Measurements from ENCODE around the gene RIT2.

Gene RIT2

DNA sequence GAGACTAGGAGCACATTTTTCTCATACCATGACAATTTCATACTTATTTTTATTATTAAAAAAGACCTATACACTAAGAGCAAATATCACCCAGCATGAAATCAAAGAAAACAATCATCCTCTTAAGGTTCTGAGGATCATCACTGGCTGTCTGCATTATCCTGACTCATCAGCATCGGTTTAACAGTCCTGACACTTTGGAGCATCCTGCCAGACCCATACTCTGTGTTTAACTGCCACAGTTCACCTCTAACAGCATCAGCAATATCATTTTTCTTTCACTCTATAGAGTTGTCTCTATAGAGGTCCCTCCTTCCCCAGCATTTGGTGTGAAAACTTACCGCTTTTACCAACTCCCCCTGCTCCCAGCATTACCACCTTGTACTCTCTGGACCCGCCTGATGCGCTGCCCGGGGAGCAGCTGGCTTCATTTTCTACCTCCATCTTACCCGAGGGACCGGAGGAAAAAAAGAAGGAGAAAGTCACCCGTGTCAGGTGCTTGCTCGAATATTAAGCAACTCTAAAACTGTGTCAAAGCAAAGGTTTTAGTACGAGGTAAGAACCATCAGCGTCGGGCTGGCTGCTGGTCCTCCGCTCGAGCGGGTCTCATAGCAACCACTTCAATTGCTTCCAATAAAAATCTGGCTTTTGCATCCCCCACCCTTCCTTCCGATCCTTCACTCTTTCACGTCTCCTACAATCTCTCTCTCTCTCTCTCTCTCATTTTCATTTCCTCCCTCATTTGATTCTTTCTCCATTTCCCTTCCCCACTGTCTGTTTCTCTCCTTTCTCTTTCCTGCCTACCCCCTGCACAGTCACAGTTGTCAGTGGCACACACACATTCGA is at the start of gene RIT2:
RIT2 (minus strand) TSS at position 610 of the 846 bp plus-strand sequence.
- no peak for DNase-seq (ENCODE audit: low read depth)

DNA sequence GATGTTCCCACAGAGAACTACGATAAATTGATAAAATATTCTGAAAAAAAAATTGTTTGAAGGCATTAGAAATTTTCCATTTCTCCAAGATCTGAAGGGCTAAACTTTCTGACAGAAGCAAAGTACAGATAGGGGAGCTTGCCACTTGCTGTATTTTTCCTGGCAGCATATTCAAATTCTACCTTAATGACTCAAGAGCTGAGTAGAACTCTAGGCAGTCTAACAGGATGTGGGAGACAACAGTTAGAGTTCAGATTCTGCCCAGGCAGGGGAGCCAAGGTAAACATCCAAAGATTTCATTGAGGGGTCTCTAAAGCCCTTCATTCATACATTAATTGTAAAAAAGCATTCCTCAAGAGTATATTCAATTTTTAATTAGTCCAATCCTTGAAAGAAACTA is 46.0 kb upstream of the RIT2 start:
- DNase-seq (ENCODE audit: low read depth) = peak; percentile 12

DNA sequence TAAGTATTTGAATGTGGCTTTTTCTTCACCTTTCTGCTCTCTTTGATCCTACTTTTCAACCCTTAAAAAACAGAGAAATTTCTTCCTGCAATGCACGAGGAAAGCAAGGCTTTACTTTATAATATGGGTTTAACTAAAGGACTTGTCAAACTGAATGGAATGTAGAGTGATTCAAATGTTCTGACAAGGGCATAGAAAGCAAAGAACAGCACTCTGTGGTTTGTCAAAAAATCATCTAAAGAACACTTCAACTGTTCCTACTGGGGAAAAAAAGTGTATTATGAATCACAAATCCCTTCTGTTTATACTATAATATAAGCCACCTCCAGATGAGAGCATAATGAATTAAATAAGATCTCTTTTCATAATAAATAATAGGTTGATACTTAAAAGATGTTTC is 45.0 kb upstream of the RIT2 start:
- DNase-seq (ENCODE audit: low read depth) = no peak

DNA sequence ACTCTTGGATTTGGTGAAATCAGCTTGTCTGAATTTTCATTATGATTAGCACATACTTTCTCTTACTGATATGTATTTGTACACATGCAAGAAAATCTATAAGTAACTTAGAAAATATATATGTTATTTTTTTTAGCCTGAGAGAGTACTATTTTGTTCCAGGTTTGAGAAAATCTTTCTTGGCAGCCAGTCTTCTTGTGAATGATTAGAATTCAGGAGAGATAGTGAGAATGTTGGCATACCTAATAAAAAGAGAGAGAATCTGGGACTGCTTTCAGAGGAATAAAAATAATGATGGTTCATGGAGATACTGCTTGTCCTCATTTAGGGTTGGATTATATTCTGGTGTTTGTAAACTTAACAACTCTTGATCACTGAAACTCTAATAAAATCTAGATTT is 44.4 kb upstream of the RIT2 start:
- DNase-seq (ENCODE audit: low read depth) = no peak

DNA sequence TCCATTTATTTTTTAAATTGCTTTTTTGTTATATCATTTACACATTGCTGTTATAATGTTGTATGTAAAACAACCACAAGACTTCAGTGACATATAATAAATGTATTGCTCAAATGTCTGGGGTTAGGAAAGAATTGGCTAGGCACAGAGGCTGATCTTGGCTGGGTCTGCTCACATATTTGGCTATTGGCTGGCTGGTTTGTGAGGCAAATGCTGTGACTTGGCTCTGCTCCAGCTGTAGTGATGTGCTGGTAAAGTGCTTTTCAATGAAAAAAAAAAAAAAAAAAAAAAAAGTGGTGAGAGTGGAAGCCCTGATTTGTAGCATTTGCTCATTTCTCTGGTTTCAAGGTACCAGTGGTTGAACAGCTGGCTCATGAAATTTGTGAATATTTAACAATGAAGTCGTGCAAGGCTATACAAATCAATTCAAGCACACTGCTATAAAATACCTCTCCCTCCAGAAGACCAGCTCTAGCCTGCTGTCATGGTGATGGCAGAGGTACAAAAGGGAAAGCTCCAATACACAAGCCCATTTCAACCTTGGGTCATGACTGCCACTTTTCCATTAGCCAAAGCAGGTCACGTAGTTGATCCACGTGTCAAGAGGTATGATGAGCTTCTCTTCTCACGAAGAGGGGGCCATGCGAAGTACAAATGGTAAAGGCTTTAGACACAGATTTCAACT is 43.7 kb upstream of the RIT2 start:
- peak; percentile 76 for DNase-seq (ENCODE audit: low read depth)

DNA sequence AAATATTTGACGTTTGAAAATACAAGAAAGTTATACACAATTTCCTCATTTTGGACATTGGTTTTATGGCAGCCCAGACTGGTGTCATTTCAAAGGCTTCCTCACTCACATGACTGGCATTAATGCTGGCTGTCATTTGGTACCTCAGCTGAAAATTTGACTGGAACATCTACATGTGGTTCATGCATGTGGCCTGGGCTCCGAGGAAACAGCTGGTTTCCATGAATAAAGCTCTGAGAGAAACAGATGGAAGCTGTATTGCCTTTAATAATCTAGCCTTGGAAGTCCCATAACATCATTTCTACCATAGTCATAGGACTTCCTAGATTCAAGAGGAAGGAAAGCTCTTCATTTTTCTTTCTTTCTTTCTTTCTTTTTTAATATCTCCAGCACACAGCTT is 42.9 kb upstream of the RIT2 start:
- no peak for DNase-seq (ENCODE audit: low read depth)

DNA sequence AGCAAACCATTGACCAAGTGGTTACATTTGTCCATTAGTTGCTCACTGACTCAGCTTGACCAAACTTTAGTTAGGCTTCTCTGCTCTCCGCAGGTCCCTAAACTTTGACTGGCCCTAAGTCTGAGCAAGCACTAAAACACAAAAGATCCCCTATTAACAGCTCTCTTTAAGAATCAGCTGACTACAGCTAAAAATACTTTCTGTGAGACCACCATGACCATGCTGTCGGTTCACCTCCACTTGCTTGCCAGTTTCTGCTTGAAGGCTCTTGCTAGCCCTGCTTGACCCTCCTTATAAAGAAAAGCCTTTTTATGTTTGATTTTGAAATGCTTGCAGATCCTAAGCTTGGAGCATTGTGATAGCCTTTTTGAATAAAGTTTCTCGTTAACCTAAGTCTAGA is 40.4 kb upstream of the RIT2 start:
- DNase-seq (ENCODE audit: low read depth) = no peak

DNA sequence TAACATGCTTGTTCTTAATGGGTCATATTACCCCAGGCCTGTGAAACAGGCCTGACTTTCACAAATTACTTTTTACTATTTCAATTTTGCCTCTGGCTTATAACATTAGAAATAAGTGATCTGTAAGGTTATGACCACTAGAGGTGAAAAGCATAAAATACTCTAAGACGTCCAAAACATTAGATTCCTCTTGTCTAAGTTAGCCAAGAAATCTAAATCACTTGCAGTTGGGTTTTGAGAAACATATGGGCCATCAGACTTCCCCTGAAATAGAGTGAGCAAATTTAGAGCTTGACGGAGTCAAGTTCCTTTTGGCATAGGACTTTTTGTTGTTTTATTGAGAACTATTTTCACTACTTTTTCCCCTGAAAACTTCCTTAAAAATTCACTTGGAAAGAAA is 32.7 kb upstream of the RIT2 start:
- no peak for DNase-seq (ENCODE audit: low read depth)

DNA sequence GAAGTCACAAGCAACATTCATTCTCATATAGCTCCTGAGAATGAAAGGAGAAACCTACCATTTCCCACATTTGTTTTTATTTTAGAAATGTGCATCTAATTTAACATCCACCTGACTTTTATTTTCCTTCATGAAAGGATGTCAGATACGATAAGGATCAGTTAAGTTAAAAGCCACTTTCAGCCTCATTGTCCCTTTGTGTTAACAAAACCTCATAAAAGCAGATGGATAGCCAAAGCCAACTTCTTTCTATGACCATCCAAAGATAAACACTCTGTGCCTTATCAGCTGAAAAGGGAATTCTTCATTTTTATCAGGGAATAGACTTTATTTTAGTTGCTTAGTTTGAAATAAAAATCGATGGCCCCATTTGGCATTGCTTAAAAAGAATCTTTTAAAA is 25.7 kb upstream of the RIT2 start:
- no peak for DNase-seq (ENCODE audit: low read depth)

DNA sequence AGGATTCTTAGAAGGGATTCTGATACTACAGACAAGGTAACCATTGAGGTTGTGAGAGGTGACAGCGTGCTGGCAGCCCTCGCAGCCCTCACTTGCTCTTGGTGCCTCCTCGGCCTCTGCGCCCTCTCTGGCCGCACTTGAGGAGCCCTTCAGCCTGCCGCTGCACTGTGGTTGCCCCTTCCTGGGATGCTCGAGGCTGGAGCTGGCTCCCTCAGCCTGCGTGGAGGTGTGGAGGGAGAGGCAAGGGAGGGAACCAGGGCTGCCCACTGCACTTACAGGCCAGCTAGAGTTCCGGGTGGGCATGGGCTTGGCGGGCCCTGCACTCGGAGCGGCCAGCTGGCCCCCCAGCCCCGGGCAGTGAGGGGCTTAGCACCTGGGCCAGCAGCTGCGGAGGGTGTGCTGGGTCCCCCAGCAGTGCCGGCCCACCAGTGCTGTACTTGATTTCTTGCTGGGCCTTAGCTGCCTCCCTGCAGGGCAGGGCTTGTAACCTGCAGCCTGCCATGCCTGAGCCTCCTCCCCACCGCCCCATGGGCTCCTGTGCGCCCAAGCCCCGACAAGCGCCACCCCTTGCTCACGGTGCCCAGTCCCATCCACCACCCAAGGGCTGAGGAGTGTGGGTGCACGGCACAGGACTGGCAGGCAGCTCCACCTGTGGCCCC is 23.9 kb upstream of the RIT2 start:
- DNase-seq (ENCODE audit: low read depth) = no peak

DNA sequence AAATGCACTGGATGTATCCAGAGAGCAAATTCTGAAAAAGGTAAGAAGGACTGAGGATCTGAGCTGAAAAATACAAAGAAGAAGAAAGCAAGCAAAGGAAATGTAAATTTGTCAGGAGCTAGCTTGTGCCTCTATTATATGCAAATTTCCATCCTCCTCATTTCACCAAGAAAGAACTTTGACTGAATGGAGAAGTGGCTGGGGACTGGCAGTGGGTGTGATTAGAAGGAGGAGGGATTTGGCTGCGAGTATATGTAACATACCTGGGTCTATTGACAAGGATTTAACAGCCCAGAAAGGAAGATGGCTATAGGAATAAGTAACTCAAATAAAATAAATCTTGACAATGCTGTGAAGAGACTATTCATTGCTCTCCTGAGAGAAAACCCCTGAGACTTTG is 19.4 kb upstream of the RIT2 start:
- DNase-seq (ENCODE audit: low read depth) = no peak

DNA sequence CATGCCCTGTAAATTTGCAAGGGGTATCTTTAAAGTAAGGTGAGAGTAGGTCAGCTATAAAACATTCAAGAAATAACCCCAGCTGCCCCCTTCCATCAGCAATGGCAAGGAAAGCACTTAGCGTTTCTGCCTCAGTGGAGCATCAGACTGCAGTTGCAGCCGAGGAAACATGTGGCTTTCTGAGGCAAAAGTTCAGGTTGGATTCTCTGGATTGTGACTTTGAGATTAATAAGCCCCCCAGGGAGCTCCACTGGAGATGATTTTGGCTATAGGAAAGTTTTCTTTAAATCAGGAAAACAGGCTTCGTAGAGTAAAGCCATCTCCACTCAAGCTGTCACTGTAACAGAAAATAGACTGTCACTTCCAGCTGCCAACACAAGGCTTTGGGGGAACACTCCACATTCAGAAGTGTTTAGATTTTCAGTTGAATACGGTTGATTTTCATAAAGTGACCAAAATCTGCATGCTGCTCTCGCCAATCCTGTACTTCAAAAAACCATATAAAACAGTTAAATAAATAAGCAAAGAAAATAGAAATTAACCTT is 15.3 kb upstream of the RIT2 start:
- no peak for DNase-seq (ENCODE audit: low read depth)

DNA sequence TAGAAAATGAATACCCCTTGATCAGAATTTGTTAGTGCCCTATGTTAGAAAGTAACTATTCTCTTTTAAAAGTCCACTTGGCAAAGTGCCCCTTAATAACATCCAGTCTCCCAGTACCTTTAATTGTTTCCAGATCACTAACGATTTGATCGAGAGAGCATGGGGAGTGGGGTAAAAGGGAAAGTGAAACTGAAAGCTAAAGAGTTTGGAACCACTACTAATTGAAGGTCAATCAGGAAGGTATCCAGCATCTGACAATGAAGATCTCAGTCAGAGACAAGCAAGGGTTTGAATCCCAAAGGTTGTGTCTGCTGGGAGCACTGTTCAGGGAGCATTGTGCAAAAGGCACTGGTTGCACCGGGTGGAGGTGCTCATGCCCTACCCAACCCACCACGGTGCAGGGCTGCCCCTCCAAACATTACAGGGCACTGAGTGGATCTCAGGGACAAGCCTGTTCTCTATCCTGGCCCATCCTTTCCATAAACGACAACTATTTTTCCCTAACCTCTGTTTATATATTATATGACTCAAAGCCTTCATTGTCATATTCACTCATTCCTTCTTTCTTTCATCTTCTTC is 14.6 kb upstream of the RIT2 start:
- peak; percentile 8 for DNase-seq (ENCODE audit: low read depth)

DNA sequence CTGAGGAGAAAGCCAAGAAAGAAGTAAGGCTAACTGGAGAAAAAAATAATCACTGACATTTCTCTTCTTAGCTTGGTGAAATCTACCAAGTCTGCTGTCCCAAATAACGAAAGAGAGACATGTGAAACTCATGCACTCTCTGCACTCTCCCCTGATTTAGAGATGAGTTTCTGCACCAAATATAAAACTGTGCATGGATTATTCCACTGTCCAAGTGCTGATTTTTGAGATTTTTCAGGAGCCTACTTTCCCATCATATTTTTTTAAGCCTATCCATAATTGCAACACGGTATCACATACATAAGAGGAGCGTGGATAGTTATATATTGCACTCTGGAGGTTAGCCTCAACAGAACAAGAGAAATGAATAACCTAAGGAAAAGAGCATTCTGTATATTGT is 10.0 kb upstream of the RIT2 start:
- DNase-seq (ENCODE audit: low read depth) = no peak

DNA sequence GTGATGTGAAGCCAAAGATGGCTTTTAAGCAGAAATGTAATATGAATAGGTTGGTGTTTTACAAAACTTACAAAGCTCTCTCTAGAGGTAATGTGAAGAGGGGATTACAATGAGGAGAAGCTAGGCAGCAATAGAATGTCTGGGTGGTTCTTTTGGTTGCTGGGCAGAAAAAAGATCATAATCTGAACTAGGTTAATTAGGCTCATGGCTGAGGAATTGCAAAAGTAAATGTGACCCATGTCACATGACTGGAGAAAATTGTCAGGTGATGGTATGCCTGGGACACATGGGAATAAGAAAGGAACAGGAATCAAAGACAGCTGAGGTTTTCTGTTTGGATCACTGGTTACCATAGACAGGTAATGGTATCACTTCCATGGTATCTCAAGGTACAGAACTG is 7.5 kb upstream of the RIT2 start:
- no peak for DNase-seq (ENCODE audit: low read depth)

DNA sequence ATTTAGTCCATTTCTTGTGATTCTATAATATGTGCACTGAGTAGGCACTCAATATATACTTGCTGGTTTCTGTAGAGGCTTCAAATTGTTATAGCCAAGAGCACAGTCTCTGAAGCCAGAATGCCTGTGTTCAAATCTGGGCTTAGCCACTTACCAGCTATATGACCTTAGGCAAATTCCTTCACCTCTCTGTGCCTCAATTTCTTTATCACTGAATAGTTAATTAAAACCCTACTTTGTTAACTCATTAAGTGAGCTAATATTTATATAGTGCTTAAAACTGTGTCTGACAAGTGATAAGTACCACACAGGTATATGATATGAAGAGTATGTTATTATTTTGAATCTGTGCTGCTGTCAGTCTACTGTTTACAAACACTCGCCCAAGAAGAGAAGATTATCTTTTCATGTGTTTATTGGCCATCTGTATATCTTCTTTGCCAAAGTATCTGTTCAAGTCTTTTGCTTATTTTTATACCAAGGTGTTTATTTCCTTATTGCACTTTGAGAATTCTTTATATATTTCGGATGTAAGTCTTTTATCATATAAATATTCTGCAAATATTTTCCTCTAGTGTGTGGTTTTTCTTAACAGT is 1.3 kb upstream of the RIT2 start:
- no peak for DNase-seq (ENCODE audit: low read depth)

DNA sequence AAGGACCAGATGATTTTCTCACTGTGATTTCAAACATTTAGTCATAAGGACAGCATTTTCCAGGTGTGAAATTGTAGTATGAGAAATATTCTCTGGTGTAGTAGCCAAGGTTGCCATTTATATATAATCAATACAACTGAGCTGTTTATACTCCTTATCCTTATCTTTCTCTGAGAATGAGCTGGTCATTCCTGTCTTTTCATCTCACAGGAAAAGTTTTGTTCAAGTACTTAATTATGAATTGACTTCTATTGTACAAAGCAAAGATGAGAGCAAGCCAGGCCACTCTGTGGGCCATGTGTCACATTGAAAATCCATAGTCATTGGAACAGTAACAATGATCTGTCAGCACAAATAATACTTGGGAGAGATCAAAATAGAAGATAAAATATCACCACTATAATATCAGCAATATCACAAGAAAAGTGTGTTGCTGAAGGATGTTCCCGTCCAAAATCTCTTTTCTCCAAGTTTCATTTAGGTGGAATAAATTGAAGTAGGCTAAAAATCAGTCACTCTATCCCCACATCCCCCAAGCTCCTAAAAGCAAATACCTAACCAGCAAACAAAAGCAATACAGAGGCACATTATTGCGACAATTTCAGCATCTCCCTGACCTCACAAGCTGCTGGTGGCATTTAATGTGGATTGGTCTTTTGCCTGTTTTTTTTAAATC is 2.1 kb downstream of the RIT2 start:
- no peak for DNase-seq (ENCODE audit: low read depth)

DNA sequence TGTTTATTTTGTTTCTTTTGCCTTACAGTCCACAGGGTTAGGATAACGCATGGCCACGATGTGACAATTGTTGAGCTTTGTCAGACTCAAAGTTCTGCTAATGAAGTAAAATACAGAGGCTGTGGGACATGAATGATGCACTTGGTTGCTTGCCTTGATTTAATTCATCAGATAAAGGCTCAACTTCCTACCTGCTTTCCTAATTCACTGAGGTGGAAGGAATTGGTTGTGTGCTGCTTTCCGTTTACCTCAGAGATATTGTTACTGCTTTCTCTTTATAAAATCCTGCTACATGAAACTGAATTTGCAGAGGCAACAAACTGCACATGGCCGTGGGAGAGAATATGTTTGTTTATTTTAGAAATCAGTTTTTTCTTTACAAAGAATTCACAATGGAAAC is 6.6 kb downstream of the RIT2 start:
- DNase-seq (ENCODE audit: low read depth) = no peak

DNA sequence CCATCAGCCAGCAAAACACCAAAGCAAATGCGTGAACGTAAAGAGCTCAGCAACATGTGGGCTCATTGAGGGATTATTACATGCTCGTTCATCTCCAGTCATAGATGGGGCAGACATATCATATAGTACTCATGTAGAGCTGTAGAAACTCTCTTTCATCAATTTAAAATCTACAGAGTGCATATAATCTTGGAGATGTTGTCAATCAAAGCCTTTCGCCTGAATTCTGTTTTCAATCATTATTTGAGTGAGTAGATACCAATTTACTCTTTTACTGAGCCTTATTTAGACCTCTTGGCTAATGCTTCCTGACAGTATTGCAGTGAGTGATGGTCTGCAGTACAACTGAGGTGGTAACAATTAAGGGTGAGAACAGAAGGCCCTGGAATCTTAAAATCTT is 7.0 kb downstream of the RIT2 start:
- DNase-seq (ENCODE audit: low read depth) = no peak

DNA sequence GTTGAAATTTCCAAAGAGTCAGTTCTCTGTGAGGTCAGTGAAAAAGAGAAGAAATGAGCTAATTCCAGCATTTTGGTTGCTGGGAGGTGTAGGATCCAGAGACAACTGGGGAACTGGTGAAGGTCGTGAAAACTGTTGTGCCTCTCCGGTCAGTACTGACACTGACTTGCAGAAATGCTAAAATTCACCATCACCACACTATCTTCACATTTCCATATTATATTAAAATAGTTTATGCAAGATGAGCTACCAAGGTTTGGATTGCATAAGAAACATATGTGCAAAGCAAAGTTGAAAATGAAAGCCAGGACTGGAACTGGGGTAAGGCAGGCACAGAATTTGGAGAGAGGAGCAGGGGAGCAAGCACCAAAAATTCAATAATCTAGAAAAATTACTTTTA is 21.8 kb downstream of the RIT2 start:
- DNase-seq (ENCODE audit: low read depth) = no peak

DNA sequence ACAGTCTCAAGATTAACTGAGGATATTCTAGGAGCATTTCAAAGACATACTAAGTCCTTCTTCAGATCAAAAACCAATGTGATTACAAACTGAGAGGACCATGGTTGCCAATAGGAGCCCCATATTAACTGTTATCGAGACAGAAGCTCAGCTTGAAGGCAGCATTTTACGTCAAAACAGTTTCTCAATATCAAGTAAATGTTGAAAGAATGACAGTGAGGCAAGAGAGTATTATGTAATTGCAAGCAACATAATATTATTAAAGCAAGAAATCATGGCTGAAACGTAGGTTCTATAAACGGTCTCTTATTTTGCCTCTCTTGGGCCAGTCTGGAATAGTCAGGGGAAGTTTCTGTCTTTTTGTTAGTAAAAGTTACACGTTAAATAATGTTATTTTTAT is 22.9 kb downstream of the RIT2 start:
- DNase-seq (ENCODE audit: low read depth) = no peak

DNA sequence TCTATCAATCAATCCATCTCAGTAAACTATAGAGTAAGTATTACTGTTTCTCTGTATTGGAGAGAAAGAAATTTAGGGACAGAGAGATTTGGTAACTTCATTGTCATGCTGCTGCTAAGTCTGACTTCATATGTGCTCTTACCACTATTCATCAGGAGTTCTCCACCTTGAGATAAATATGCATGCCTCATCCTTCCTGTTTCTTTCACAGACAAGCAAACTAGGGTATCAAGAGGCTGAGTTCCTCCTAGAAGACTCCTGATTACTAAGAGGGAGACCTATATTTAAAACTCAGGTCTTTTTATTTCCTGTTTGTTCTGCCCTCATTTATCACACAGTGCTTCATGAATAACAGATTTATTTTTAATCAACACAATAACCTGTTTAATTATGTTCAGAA is 34.1 kb downstream of the RIT2 start:
- no peak for DNase-seq (ENCODE audit: low read depth)

Data from fibroblast of gingiva (primary cell).